Right lobe of liver (tissue), 4 donors: ENCODE results near the gene KCNQ1.

ENCODE experiments used
- CTCF ChIP-seq, 4 donors: fragments of 200-600 bp in 3 of 4; fragments of 450-650 bp in 1 of 4; IDR thresholded peaks; one replicate each; pipeline versions ENCODE4 v1.5.1 to v1.8.0; 2016 to 2022; ENCODE audit warnings: antibody characterized with exemption in 4 of 4, mild to moderate bottlenecking in 2 of 4
- POLR2A ChIP-seq: fragments of 450-650 bp; IDR thresholded peaks from one replicate; pipeline ENCODE4 v1.6.1; 2017; ENCODE audit warnings: antibody characterized with exemption, mild to moderate bottlenecking
- donor health status: DM: no; HTN: no; CAD: no.
- donor health status: DM: no; HTN: no; CAD: no.
- donor health status: DM: no; HTN: yes; CAD: no.

DNA sequence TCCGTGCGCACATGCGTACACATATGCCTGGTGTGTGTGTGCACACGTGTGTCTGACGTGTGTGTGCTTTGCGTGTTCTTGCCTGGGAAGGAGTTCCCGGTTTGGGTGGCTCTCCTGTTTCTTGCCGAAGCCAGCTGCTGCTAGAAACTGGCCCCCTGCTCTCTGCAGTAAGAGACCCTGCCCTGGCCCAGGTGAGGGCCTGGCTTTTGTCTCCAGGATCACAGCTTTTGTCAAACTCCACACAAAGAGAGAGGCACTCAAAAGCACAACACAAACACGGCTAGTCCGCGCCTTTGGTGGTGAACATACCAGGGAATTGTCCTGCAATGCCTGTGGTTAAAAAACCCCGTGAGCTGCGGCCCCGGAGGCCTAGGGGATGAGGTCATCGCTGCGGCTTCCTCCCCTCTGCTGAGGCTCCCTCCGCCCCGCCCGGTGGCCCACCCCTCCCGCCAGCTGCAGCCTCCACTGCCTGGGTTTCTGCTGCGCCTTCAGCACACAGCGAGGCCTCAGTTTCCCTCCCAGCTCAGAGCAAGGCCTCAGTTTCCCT, 88.9 kb downstream of the KCNQ1 start:
- TF ChIP-seq POLR2A, result no peak
- TF ChIP-seq CTCF (IDR thresholded peaks at IDR 0.05), result no peak
